ENCODE data around the gene PAX8.
A peak's percentile ranks its signal among the peaks of the same experiment; 100 is the strongest.

The PAX8 gene

GRCh38 chr2:113237604-113238160 lies 41.0 kb downstream of the PAX8 start:
- no peak for DNase-seq (ENCODE audit: low read depth)
- TF ChIP-seq CTCF (IDR thresholded peaks at IDR 0.05; ENCODE audit: insufficient read depth, low read depth, low read length, missing control alignments), result no peak
- H3K4me3 ChIP-seq (ENCODE audit: low read length), result no peak overlapping the region

GRCh38 chr2:113236367-113237159 lies 42.2 kb downstream of the PAX8 start:
- H3K4me3 ChIP-seq (ENCODE audit: low read length), result peak overlapping the region; percentile 33
- no peak for TF ChIP-seq CTCF (IDR thresholded peaks at IDR 0.05; ENCODE audit: insufficient read depth, low read depth, low read length, missing control alignments)
- peak; percentile 12 for DNase-seq (ENCODE audit: low read depth)

- H3K4me3 ChIP-seq (ENCODE audit: low read length), result peak overlapping the region; percentile 43
- peak; percentile 74 for DNase-seq (ENCODE audit: low read depth)
Observed at GRCh38 chr2:113235347-113236226, 43.1 kb downstream of the PAX8 start.

- peak overlapping the region; percentile 43 for H3K4me3 ChIP-seq (ENCODE audit: low read length)
- TF ChIP-seq CTCF (IDR thresholded peaks at IDR 0.05; ENCODE audit: insufficient read depth, low read depth, low read length, missing control alignments), result no peak
- no peak for DNase-seq (ENCODE audit: low read depth)
Observed at GRCh38 chr2:113234721-113235346, 43.9 kb downstream of the PAX8 start.

GRCh38 chr2:113233593-113234550 lies 44.8 kb downstream of the PAX8 start:
- H3K4me3 ChIP-seq (ENCODE audit: low read length), result no peak overlapping the region
- DNase-seq (ENCODE audit: low read depth), result peak; percentile 50
- TF ChIP-seq CTCF (IDR thresholded peaks at IDR 0.05; ENCODE audit: insufficient read depth, low read depth, low read length, missing control alignments), result peak; percentile 23

- H3K4me3 ChIP-seq (ENCODE audit: low read length), result no peak overlapping the region
- DNase-seq (ENCODE audit: low read depth), result no peak
- TF ChIP-seq CTCF (IDR thresholded peaks at IDR 0.05; ENCODE audit: insufficient read depth, low read depth, low read length, missing control alignments), result no peak
Observed at GRCh38 chr2:113232740-113233139, 46.0 kb downstream of the PAX8 start.
